Vagina (tissue), 2 donors: Measurements from ENCODE around the gene TRPC4. TPM values are rescaled to one million over a fixed set of nuclear protein-coding genes. Genes with fewer than 3 reads are reported as not detected.

Experiments
- DNase-seq, 2 donors: peaks; one replicate each; pipeline ENCODE4 v3.0.0-alpha.2; 2017; ENCODE audit errors: extremely low spot score in 2 of 2
- H3K27ac ChIP-seq: fragments of 200-600 bp; sonication (generic); one replicate; pipeline ENCODE4 v1.5.1; 2019
- H3K27me3 ChIP-seq: fragments of 200-600 bp; sonication (generic); one replicate; pipeline ENCODE4 v1.5.1; 2019
- H3K36me3 ChIP-seq, 2 donors: fragments of 200-600 bp; sonication (generic); one replicate each; pipeline ENCODE4 v1.5.1; 2017 to 2019
- H3K4me1 ChIP-seq: fragments of 200-600 bp; sonication (generic); one replicate; pipeline ENCODE4 v1.5.1; 2019
- H3K4me3 ChIP-seq, 2 donors: fragments of 200-600 bp; sonication (generic); 1 replicate in 1 of 2; 2 replicates in 1 of 2; pipeline ENCODE4 v1.5.1; 2016 to 2019
- H3K9me3 ChIP-seq: fragments of 200-600 bp; sonication (generic); one replicate; pipeline ENCODE4 v1.5.1; 2019
- CTCF ChIP-seq, 3 experiments: fragments of 450-650 bp in 2 of 3; fragments of 200-600 bp in 1 of 3; sonication (generic) in 1 of 3; IDR thresholded peaks; one replicate each; pipeline ENCODE4 v1.5.1; 2017 to 2019; ENCODE audit warnings: antibody characterized with exemption in 3 of 3, mild to moderate bottlenecking in 2 of 3, moderate library complexity in 2 of 3
- POLR2A ChIP-seq, 2 donors: fragments of 450-650 bp; IDR thresholded peaks; one replicate each; pipeline ENCODE4 v1.6.1; 2017; ENCODE audit warnings: antibody characterized with exemption in 2 of 2, mild to moderate bottlenecking in 2 of 2, moderate library complexity in 2 of 2
- POLR2AphosphoS5 ChIP-seq, 2 donors: sonication (generic); formaldehyde crosslinking; IDR thresholded peaks; one replicate each; pipeline ENCODE4 v1.9.0; 2017; ENCODE audit warnings: antibody characterized with exemption in 2 of 2, mild to moderate bottlenecking in 2 of 2, low read depth in 1 of 2; ENCODE audit not compliant: insufficient read depth in 1 of 2
- intact Hi-C: fragments of 100-400 bp; cut with DNase I; formaldehyde crosslinking; loops from one replicate; pipeline ENCODE4 v1.15.1; 2023
- total RNA-seq: library from RNA; depleted of rRNA; stranded (reverse); fragments of >200 nt; gene quantifications from one replicate; pipeline ENCODE4 v1.2.3, GENCODE V29; 2016

TRPC4 gene
- total RNA-seq, 1 donor from 2014 or later: 8.3 TPM

DNA sequence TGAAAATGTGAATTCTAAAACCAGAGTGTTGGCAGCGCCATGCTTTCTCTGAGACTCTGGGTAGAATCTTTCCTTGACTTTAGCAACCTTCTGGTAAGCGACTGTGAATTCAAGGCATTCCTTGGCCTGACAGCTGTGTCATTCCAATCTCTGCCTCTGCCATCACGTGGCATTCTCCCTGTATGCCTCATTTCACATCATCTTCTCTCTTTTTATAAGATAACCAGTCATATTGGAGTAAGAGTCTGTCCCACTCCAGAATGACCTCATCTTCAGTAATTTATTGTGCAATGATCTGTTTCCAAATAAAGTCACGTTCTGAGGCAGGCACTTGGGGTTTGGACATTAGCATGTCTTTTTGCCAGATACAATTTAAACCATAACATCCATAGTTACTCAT lies 167.6 kb downstream of the TRPC4 start:
- TF ChIP-seq CTCF (IDR thresholded peaks at IDR 0.05) (no peak), POLR2A (IDR thresholded peaks at IDR 0.05) (no peak), POLR2AphosphoS5 (IDR thresholded peaks at IDR 0.05; ENCODE audit: insufficient read depth in 1 of 2, low read depth in 1 of 2) (peak in 1 of 2 donors; percentile 35)
- Histone ChIP-seq H3K9me3 (no peaks in the 10 kb centered on the region), H3K27me3 (no peaks in the 10 kb centered on the region), H3K4me1 (no peaks in the 10 kb centered on the region), H3K27ac (peak overlapping the region; percentile 45), H3K36me3 (no peaks in the 10 kb centered on the region), H3K4me3 (no peak overlapping the region)
- DNase-seq: no peak
- intact Hi-C loops: no loop called here

DNA sequence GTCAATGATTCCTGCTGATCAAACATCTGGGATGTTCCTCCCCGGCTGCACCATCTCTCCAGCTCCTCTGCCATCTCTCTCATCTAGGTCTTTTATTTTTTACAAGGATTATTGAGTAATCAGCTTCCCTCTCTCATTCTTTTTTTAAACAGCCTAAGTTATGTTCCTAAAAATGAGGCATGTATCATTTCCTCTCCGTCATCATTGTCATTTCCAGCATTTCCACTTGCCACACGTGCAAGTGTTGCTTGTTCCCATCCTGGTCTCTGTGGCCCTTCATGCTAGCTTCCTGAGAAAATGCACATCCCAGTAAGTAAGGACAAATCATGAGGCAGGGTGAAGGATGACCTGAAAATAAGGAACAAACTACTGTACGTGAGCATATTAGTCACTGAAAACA lies 168.3 kb downstream of the TRPC4 start:
- Histone ChIP-seq H3K27ac (peak overlapping the region; percentile 45), H3K36me3 (no peaks in the 10 kb centered on the region), H3K4me3 (no peak overlapping the region), H3K4me1 (no peaks in the 10 kb centered on the region), H3K27me3 (no peaks in the 10 kb centered on the region), H3K9me3 (no peaks in the 10 kb centered on the region)
- DNase-seq: no peak
- intact Hi-C loops: no loop called here
- no peak for TF ChIP-seq POLR2A (IDR thresholded peaks at IDR 0.05)
- no peak for TF ChIP-seq POLR2AphosphoS5 (IDR thresholded peaks at IDR 0.05; ENCODE audit: insufficient read depth in 1 of 2, low read depth in 1 of 2)
- TF ChIP-seq CTCF (IDR thresholded peaks at IDR 0.05): no peak

GRCh38 chr13:37700887-37701286 lies 168.7 kb downstream of the TRPC4 start:
- Histone ChIP-seq H3K27ac (peak overlapping the region; percentile 45), H3K4me3 (no peak overlapping the region), H3K36me3 (no peaks in the 10 kb centered on the region), H3K9me3 (no peaks in the 10 kb centered on the region), H3K4me1 (no peaks in the 10 kb centered on the region), H3K27me3 (no peaks in the 10 kb centered on the region)
- intact Hi-C loops: no loop called here
- no peak for TF ChIP-seq CTCF (IDR thresholded peaks at IDR 0.05)
- DNase-seq: no peak

DNA sequence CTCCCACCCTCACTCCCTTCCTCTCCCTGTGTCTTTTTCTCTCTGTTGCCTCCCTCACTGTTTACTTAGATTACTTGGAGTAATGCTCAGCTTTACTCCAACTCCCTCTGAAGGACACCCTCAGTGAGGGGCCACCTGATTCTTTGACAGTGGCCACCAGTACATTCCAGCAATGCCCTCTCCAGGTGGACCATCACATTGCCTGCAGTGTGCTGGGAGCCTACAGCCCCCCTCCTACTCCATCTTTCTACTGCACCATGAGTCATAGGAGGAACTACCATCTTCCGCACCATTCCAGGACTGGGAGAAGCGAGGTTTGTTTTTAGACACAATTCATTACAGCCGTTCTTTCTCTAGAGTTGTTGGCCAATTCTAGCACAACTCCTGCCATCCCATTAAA lies 174.4 kb downstream of the TRPC4 start:
- intact Hi-C loops: no loop called here
- Histone ChIP-seq H3K27me3 (no peaks in the 10 kb centered on the region), H3K4me3 (no peak overlapping the region), H3K9me3 (no peaks in the 10 kb centered on the region), H3K36me3 (no peaks in the 10 kb centered on the region), H3K4me1 (no peaks in the 10 kb centered on the region), H3K27ac (no peak overlapping the region)
- DNase-seq: no peak
- no peak for TF ChIP-seq POLR2A (IDR thresholded peaks at IDR 0.05)

GRCh38 chr13:37690361-37690760 lies 179.2 kb downstream of the TRPC4 start:
- TF ChIP-seq CTCF (IDR thresholded peaks at IDR 0.05) (no peak), POLR2A (IDR thresholded peaks at IDR 0.05) (no peak), POLR2AphosphoS5 (IDR thresholded peaks at IDR 0.05; ENCODE audit: insufficient read depth in 1 of 2, low read depth in 1 of 2) (no peak)
- intact Hi-C loops: no loop called here
- H3K36me3 ChIP-seq: no peaks in the 10 kb centered on the region
- H3K4me3 ChIP-seq: no peak overlapping the region
- H3K9me3 ChIP-seq: no peaks in the 10 kb centered on the region
- H3K27me3 ChIP-seq: no peaks in the 10 kb centered on the region
- H3K4me1 ChIP-seq: no peaks in the 10 kb centered on the region
- no peak for DNase-seq
- no peak overlapping the region for H3K27ac ChIP-seq

DNA sequence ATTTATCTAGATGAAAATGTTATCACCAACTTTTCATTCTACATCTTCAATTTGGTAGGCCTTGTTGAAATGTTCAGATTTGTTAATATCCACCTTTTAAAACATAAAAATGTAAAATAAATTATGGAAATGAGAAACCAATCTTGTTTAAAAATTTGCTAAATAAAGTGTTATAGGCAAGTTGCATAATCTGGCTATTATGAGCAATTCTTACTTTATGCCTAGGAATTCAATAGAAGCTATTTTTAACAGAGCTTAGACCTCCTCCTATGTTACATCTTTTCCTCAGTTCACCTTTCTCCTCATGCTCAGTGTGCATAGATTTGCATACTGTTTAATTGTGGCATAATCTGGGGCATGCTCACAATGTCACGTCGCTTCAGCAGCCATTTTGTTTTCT lies 183.1 kb downstream of the TRPC4 start:
- no peak for DNase-seq
- H3K4me1 ChIP-seq: no peaks in the 10 kb centered on the region
- no peaks in the 10 kb centered on the region for H3K9me3 ChIP-seq
- no peaks in the 10 kb centered on the region for H3K36me3 ChIP-seq
- intact Hi-C loops: no loop called here
- TF ChIP-seq CTCF (IDR thresholded peaks at IDR 0.05): no peak
- TF ChIP-seq POLR2A (IDR thresholded peaks at IDR 0.05): no peak
- no peak for TF ChIP-seq POLR2AphosphoS5 (IDR thresholded peaks at IDR 0.05; ENCODE audit: insufficient read depth in 1 of 2, low read depth in 1 of 2)
- no peak overlapping the region for H3K27ac ChIP-seq
- H3K27me3 ChIP-seq: no peaks in the 10 kb centered on the region
- no peak overlapping the region for H3K4me3 ChIP-seq
